Progenitor cell of endocrine pancreas (in vitro differentiated cells): Measurements from ENCODE around the gene AIPL1. TPM values are rescaled to one million over a fixed set of nuclear protein-coding genes. Genes with fewer than 3 reads are reported as not detected.

ENCODE experiments used
- DNase-seq: peaks from one replicate; pipeline ENCODE4 v3.0.0; 2021; ENCODE audit warnings: low spot score; ENCODE audit not compliant: unreplicated experiment
- H3K27ac Mint-ChIP-seq: 2 replicates; pipeline ENCODE4 v1.8.0; 2021; ENCODE audit warnings: mild to moderate bottlenecking, moderate library complexity, mixed read lengths
- H3K27me3 Mint-ChIP-seq: 2 replicates; pipeline ENCODE4 v1.8.0; 2021; ENCODE audit warnings: mixed read lengths
- H3K36me3 Mint-ChIP-seq: 2 replicates; pipeline ENCODE4 v1.8.0; 2022; ENCODE audit warnings: mixed read lengths; ENCODE audit not compliant: insufficient read depth
- H3K4me1 Mint-ChIP-seq: 2 replicates; pipeline ENCODE4 v1.8.0; 2021; ENCODE audit warnings: low read depth, mixed read lengths
- H3K4me3 Mint-ChIP-seq: 2 replicates; pipeline ENCODE4 v1.8.0; 2021; ENCODE audit warnings: low read depth, mild to moderate bottlenecking, moderate library complexity, mixed read lengths
- H3K9me3 Mint-ChIP-seq: 2 replicates; pipeline ENCODE4 v1.8.0; 2021; ENCODE audit warnings: low read depth, mixed read lengths
- CTCF ChIP-seq: fragments of 200-600 bp; sonication (generic); IDR thresholded peaks from one replicate; pipeline ENCODE4 v1.5.0; 2021; ENCODE audit warnings: antibody characterized with exemption, mild to moderate bottlenecking; ENCODE audit not compliant: unreplicated experiment
- total RNA-seq: library from RNA; stranded (reverse); gene quantifications from 2 replicates; pipeline ENCODE4 v1.2.1, GENCODE V29; 2021

The AIPL1 gene
- total RNA-seq, 1 donor from 2014 or later: not detected

DNA sequence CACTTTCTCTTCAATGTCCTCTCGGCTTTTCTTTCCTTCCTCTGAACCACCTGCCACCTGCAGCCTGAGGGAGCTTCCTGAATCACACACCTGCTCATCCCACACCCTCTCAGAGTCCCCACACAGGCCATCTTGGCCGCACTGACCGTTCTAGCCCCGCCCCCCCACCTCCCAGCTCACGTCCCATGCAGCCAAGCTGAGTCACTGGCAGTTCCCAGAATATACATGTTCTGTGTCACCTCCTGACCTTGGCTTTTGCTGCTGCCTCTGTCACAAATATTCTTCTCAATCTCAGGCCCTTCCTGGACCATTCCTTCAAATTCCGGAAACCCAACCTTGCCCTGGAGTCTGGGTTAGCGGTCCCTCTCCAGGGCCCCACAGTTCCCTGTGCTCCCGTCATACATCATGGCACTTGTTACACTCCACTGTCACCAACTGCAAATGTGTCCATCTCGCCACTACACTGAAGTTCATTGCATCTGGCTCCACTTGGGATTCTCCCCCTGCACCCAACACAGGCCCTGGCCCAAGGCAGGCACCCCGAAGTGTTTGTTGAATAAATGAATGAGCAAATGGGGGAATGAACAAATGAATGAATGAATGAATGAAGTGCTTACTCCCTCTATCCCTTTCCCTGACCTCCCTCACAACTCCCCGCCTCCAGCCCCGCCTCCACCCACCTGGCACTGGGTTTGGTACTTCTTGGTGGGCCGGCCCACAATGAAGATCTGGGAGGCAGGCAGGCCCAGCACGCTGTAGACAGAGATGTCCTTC is 22.2 kb upstream of the AIPL1 start:
- TF ChIP-seq CTCF: no peak
- peaks cover 2% of the 10 kb centered on the region for H3K36me3 Mint-ChIP-seq
- no peak for DNase-seq
- peak overlapping the region; percentile 35 for H3K4me3 Mint-ChIP-seq
- H3K27ac Mint-ChIP-seq: no peak overlapping the region
- peaks cover 9% of the 10 kb centered on the region for H3K4me1 Mint-ChIP-seq
- H3K27me3 Mint-ChIP-seq: peaks cover 25% of the 10 kb centered on the region
- H3K9me3 Mint-ChIP-seq: no peaks in the 10 kb centered on the region

DNA sequence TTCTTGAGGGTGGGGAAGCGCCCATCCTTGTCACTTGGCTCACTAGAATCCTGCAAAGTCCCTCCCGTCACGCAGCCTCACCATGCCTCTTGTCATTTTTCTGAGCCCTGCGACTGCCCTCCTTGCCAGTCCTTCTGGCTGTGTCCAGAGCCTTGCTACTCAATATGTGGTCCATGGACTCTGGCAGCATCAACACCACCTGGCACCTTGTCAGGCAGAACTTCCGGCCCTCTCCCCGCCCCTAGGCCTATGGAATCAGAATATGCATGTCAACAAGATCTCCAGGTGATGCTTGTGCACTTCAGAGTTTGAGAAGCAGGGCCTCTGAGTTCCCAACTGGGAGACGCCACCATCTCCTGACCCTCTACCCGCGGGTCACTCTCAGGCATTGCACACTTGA is 21.4 kb upstream of the AIPL1 start:
- TF ChIP-seq CTCF: no peak
- Mint-ChIP-seq H3K27ac (peak overlapping the region; percentile 73), H3K4me1 (peaks cover 15% of the 10 kb centered on the region), H3K4me3 (peak overlapping the region; percentile 35), H3K36me3 (peaks cover 2% of the 10 kb centered on the region), H3K27me3 (peaks cover 25% of the 10 kb centered on the region), H3K9me3 (no peaks in the 10 kb centered on the region)
- DNase-seq: no peak

- DNase-seq: peak; percentile 52
- Mint-ChIP-seq H3K27me3 (peaks cover 25% of the 10 kb centered on the region), H3K36me3 (peaks cover 2% of the 10 kb centered on the region), H3K27ac (no peak overlapping the region), H3K4me1 (peaks cover 24% of the 10 kb centered on the region), H3K4me3 (peak overlapping the region; percentile 60), H3K9me3 (no peaks in the 10 kb centered on the region)
- no peak for TF ChIP-seq CTCF
These were observed 20.4 kb upstream of the AIPL1 start for GRCh38 chr17:6455321-6455705.

- no peak for DNase-seq
- Mint-ChIP-seq H3K4me3 (peak overlapping the region; percentile 60), H3K9me3 (no peaks in the 10 kb centered on the region), H3K27me3 (peaks cover 25% of the 10 kb centered on the region), H3K4me1 (peaks cover 24% of the 10 kb centered on the region), H3K27ac (no peak overlapping the region), H3K36me3 (peaks cover 3% of the 10 kb centered on the region)
- no peak for TF ChIP-seq CTCF
These were observed 19.8 kb upstream of the AIPL1 start for GRCh38 chr17:6454495-6455320.

DNA sequence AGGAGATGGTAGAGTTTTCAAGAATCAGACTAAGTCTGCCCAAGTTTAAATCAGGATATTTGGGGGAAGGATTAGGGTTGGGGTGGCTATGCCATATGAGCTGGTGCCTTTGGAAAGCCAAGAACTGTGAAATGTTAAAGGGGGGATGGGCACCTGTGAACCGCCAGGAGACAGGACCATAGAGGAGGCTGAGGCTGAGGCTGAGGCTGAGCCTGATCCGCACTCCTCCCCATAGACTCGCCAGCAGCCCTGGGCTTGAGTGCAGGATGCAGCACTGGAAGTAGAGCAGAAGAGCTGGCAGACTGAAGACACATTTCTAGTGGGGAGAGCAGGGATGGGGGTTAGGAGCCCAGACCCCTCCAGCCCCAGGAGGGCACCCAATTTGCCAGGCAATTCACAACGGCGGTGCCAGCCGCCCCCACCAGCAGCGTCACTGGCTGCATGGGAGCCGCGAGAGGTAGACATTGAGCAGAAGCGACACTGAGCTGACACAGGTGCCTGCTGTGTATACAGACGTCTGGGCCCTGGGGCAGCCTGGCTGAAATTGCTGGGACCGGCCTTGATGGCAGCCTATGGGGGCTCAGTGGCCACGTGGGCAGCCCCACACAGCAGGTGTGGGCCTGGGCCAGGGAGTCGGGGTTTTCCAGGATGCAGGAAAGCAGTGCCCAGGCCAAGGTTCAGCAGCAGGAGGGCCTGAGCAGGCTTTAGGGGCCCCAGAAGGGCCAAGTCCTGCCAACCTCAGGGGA is 18.5 kb upstream of the AIPL1 start:
- peaks cover 24% of the 10 kb centered on the region for H3K4me1 Mint-ChIP-seq
- no peak for TF ChIP-seq CTCF
- no peaks in the 10 kb centered on the region for H3K9me3 Mint-ChIP-seq
- no peak for DNase-seq
- peaks cover 4% of the 10 kb centered on the region for H3K36me3 Mint-ChIP-seq
- peaks cover 25% of the 10 kb centered on the region for H3K27me3 Mint-ChIP-seq
- peak overlapping the region; percentile 40 for H3K4me3 Mint-ChIP-seq
- H3K27ac Mint-ChIP-seq: peak overlapping the region; percentile 54
